ENCODE measurements around the gene TTC23L.

Gene TTC23L

GRCh38 chr5:34833976-34834793, 4.8 kb upstream of the TTC23L start:
- no peak for DNase-seq

GRCh38 chr5:34834794-34835089, 4.2 kb upstream of the TTC23L start:
- no peak for DNase-seq

- no peak for DNase-seq
Observed at GRCh38 chr5:34835664-34836063, 3.3 kb upstream of the TTC23L start.

GRCh38 chr5:34841816-34842215, 2.9 kb downstream of the TTC23L start:
- DNase-seq = no peak

GRCh38 chr5:34842554-34842953, 3.6 kb downstream of the TTC23L start:
- no peak for DNase-seq

- no peak for DNase-seq
Observed at GRCh38 chr5:34843497-34843896, 4.5 kb downstream of the TTC23L start.

GRCh38 chr5:34844106-34844505, 5.1 kb downstream of the TTC23L start:
- DNase-seq = no peak

GRCh38 chr5:34844999-34845398, 6.0 kb downstream of the TTC23L start:
- no peak for DNase-seq

- DNase-seq = no peak
Observed at GRCh38 chr5:34847056-34847455, 8.1 kb downstream of the TTC23L start.

- no peak for DNase-seq
Observed at GRCh38 chr5:34847552-34847951, 8.6 kb downstream of the TTC23L start.

- DNase-seq = no peak
Observed at GRCh38 chr5:34848230-34848629, 9.3 kb downstream of the TTC23L start.

- no peak for DNase-seq
Observed at GRCh38 chr5:34849253-34849652, 10.3 kb downstream of the TTC23L start.

- DNase-seq = peak; percentile 32
Observed at GRCh38 chr5:34854459-34855174, 15.7 kb downstream of the TTC23L start.

GRCh38 chr5:34857161-34857560, 18.2 kb downstream of the TTC23L start:
- DNase-seq = no peak

- no peak for DNase-seq
Observed at GRCh38 chr5:34857894-34858293, 18.9 kb downstream of the TTC23L start.

- DNase-seq = peak; percentile 60
Observed at GRCh38 chr5:34858790-34859189, 19.8 kb downstream of the TTC23L start.

GRCh38 chr5:34859253-34859652, 20.3 kb downstream of the TTC23L start:
- no peak for DNase-seq

- DNase-seq = no peak
Observed at GRCh38 chr5:34863946-34864345, 25.0 kb downstream of the TTC23L start.

- DNase-seq = peak; percentile 7
Observed at GRCh38 chr5:34865091-34865490, 26.1 kb downstream of the TTC23L start.

GRCh38 chr5:34866989-34867471, 28.1 kb downstream of the TTC23L start:
- DNase-seq = no peak

GRCh38 chr5:34867660-34868059, 28.7 kb downstream of the TTC23L start:
- no peak for DNase-seq

- DNase-seq = no peak
Observed at GRCh38 chr5:34868791-34869190, 29.8 kb downstream of the TTC23L start.

- no peak for DNase-seq
Observed at GRCh38 chr5:34869256-34869655, 30.3 kb downstream of the TTC23L start.

- DNase-seq = no peak
Observed at GRCh38 chr5:34870382-34870781, 31.4 kb downstream of the TTC23L start.
